HG03064 (cell line): Measurements from ENCODE around the gene TBC1D22A.

Source experiments
- ATAC-seq: cut with Tn5 transposase; IDR thresholded peaks from one replicate; pipeline ENCODE4 v1.9.1; 2021; ENCODE audit warnings: low read depth; ENCODE audit not compliant: unreplicated experiment

The TBC1D22A gene

GRCh38 chr22:47001288-47001687 lies 238.8 kb downstream of the TBC1D22A start:
- ATAC-seq = no peak

DNA sequence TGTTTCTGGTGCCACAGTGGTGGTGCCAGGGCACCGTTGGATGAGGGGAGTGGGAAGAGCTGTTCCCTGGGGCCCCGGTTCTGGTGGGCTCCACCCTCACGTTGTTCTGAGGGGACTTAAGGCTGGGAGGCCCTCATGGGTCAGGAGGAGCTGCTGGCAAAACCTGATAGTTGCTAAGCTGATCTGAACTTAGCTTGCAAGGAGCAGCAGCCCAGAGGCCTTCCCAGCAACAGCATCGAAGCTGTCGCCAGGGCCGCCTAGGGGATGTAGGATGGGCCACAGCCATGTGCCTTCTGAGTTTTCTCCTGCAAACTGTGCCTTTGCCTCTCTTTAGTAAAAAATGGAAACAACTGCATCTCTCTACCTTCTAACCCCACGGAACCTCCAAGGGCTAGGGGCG lies 240.2 kb downstream of the TBC1D22A start:
- ATAC-seq = no peak

DNA sequence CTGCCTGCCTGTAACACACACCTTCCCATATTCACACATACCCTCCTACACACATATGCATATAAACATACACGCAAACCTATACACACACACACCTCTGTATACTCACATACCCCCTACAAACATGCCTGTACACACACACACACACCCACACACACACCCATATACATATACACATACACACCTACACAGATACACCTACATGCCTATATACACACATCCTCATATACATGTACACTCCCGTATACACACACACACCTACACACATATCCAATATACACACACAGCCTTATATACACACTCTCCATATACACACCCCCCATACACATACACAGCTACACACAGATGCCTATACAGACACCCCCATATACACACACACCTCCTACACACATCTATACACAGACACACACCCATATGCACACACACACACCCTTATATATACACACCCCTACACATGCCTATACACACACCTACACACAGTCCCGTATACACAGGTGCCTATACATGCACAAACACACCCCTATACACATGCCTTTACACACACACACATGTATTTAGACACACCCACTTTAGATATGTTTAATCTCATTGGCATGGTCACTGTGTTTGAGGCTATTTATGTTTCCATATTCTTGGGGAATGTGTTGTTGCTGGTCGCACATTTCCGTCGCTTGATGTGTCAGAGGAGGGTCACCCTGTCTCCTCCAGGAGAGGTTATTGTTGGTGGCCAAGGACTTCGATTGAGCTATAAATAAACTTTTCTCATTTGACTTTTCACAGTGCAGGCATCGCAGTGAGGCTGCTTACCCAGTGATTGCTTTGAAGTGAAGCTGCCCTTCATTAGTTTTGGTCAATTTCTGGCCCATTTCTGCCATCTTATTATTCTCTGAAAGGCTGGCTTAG lies 243.3 kb downstream of the TBC1D22A start:
- ATAC-seq = no peak

DNA sequence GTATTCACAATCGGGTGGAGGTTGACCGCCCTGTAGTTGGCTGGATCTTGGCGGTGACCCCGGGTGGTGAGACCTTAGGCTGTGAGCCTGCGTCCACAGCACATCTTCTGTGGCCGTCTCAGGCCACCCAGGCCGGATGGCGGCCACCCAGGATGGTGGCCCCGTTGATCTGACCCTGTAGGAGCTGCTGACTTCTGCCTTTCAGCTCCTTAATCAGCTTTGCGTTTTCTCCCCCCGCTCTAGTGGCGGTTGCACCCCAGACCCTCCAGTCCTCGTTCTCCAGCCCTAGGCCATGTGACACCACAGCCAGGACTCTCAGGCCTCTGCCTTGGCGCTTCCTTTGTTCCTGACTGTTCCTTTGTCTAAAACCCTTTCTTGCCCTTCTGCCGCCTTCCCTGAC lies 244.0 kb downstream of the TBC1D22A start:
- ATAC-seq = no peak

DNA sequence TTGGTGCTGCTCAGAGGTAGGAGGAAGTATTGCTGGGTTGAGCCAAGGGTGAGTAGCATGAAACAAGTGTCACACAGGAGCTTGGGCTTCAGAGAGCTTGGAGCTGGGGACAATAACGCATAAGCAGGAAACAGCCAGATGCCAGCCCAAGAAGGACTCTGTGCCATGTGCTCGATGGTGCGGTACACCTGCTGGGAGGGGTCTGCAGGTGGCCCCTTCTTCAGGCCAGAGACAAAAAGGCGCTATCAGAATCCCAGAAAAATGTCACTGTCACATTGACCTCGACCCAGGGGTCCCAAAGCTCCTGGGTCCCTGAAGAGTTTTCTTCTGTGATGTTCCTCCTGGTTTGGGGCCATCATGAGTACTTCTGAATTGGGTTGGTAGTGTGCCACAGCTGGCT lies 244.4 kb downstream of the TBC1D22A start:
- no peak for ATAC-seq

GRCh38 chr22:47007496-47007895 lies 245.0 kb downstream of the TBC1D22A start:
- ATAC-seq = no peak

GRCh38 chr22:47008208-47008885 lies 245.9 kb downstream of the TBC1D22A start:
- ATAC-seq = no peak

DNA sequence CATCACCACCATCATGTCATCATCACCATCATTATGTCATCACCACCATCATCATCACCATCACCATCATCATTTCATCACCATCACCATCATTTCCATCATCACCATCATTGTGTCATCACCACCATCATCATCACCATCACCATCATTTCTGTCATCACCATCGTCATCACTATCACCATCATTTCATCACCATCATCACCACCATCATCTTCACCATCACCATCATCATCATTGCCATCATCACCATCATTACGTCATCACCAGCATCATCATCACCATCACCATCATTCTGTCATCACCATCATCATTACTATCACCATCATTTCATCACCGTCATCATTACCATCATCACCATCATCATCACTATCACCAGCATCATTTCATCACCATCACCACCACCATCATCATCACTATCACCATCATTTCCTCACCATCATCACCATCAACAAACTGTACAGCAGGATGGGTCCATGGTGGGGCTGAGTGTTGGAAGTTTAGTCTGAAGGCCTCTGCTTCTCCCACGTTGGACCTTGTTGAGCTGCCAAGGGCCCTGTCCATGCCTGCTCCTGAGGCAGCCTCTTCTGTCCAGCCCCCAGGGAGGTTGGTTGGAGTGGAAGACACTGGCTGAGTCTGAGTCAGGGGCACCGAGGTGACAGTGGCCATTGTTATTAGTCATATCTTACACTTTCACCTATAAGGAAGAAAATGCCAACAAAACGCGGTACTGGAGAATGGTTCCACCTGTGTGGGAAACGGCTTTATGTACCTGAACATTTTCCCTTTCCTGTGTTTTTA lies 247.1 kb downstream of the TBC1D22A start:
- no peak for ATAC-seq

- no peak for ATAC-seq
These were observed 247.8 kb downstream of the TBC1D22A start for GRCh38 chr22:47010211-47010610.

DNA sequence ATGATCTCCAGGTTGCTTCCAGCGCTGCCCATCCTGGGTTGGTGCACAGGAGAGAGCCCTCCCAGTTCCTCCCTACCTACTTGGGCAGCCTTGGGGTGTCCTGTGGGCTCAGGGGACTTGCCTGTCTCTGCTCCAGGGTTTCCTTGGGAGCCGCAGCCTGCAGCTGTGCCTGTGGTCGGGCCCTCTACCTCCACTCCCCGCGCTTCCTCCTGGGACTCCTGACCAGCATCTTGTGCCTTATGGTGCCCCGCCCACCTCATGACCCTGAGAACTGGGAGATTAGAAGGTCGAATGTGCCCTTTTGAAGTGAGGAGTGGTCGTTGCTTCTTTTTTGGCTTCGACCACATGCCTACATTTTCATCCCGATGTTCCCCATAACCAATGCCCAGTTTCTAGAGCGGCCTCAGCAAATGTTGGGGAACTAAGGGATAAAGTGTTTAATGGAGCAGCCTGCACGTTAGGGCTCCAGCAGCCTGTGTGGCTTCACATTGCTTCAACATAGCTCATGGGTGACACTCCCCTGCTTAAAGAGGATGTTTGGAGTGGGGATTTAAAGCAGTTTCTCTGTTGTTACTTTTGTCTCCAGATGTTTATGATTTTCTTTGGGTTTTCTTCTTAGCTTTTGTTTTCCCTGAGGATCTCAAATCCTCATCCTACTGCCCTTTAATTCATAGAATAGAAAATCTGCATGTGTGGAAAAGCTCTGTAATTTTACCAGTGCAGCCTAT lies 248.8 kb downstream of the TBC1D22A start:
- ATAC-seq = no peak

- ATAC-seq = no peak
These were observed 249.4 kb downstream of the TBC1D22A start for GRCh38 chr22:47011859-47012258.

DNA sequence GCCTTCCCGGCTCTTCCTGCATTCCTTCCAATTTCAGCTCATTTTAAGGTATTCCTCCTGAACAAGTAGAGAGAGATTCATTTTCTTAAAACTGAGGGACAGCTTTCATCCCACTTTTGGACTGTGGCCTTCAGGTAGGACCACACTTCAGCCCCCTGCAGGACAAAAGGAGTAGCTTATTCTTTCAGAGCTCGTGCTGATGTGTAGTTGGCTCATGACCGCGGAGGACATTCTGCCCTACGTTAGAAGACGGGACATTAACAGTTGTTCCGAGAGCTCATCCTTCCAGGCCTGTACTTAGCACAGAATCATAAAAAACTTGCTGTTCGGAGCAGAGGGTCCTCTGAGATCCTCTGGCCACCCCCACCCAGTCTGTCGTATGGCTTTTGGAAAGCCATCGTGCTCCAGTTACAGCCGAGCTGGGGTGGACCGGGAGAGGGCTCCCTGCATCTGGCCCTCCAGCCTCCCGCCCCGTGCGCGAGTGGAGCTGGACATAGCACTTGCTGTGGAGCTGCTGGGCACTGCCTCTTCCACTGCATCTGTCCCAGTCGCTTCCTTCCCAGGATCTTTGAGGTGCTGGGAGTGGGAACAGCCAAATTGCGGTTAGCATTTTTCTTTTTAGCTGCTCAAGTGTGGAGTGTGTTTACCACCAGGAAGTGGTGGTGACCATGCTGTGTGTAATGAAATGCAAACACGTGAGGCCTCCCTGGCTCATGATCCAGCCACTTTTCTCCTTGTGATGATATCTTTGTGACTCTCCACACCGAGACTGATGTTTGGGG lies 250.3 kb downstream of the TBC1D22A start:
- ATAC-seq = no peak

GRCh38 chr22:47013861-47014635 lies 251.6 kb downstream of the TBC1D22A start:
- no peak for ATAC-seq

- ATAC-seq = no peak
These were observed 252.3 kb downstream of the TBC1D22A start for GRCh38 chr22:47014636-47015345.

DNA sequence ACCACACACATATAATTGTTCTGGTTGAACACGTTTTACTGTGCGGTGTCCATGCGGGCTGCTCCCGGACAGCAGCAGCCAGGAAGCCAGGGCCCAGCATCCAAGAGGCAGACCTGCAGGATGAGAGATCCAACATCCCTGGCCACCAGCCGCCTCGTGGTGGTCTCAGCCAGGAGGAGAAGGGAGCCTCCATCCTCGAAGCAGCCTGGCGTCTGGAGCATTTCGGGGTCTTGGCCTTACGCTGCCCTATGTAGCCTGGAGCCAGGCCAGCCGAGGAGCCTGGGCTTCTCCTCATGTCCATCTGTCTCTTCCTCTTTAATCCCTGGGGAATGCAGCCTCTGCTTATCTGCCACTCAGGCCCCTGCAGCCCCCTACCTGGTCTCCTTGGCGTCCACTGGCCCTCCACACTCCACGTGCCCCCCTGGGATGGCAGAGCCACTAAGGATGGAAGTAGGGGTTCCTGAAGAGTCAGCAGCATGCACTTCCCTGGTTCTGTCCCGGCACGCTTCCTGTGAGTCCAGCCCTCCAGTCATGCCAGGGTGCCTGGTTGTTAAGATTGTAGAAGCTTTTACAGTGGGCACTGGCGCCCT lies 253.2 kb downstream of the TBC1D22A start:
- ATAC-seq = no peak

GRCh38 chr22:47016631-47017030 lies 254.2 kb downstream of the TBC1D22A start:
- ATAC-seq = no peak

DNA sequence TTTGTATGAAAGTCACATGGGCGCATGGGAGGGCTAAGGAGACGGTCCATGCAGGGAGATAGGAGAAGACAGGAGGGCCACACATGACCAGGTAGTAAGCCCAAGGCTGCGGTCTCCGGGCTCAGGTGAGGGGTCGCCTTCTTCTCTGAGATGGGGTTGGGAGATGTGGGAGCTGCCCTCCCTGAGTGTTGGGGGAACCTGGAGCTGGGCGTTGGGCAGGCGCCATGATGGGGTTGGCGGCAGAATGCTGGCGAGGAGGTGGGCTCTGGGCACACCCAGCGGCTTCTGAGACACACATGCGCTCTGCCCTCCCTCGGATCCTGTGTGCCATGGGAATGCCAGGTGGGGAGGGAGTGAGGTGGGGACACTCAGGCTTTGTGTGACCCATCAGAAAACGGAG lies 254.8 kb downstream of the TBC1D22A start:
- ATAC-seq = no peak
